Panc1 (cell line): Measurements from ENCODE around the gene SRP54.

Experiments
- CTCF ChIP-seq: fragments of 450-650 bp; IDR thresholded peaks from 2 replicates; pipeline ENCODE4 v1.5.1; 2017; ENCODE audit warnings: mild to moderate bottlenecking
- POLR2AphosphoS5 ChIP-seq: IDR thresholded peaks from 2 replicates; pipeline ENCODE4 v1.6.1; 2012; ENCODE audit warnings: mild to moderate bottlenecking, low read depth, low read length, moderate library complexity
- REST ChIP-seq, 2 experiments: IDR thresholded peaks; 2 replicates each; pipeline ENCODE4 v1.6.1; 2011 to 2012; ENCODE audit warnings: low read depth in 2 of 2, control low read depth in 1 of 2, low read length in 1 of 2, mild to moderate bottlenecking in 1 of 2, moderate library complexity in 1 of 2; ENCODE audit not compliant: insufficient read depth in 1 of 2
- TCF7L2 ChIP-seq: IDR thresholded peaks from 2 replicates; pipeline ENCODE4 v1.6.1; 2011; ENCODE audit warnings: mild to moderate bottlenecking, low read depth, low read length, inconsistent platforms

DNA sequence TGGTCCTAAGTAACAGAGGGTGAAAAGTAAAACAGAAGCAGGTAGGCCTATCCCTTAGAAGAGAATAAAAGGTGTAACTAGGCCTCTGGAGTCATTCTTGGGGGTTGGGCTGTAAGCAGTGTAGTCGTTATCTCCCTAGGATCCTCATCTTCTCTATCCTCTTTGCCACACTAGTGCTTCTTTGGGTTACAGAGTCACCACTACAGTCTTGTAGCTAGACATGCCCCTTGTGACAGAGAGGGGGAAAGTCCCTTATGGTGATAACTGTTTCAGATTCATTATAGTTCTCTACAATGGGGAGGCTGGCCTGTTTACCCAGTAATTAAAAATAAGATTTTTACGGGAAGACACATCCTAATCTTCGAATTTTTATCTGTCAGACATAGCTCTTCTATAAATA is 16.4 kb upstream of the SRP54 start:
- TF ChIP-seq REST (IDR thresholded peaks at IDR 0.05; ENCODE audit: insufficient read depth in 1 of 2, low read depth in 2 of 2, low read length in 1 of 2) (no peak), CTCF (no peak), POLR2AphosphoS5 (no peak), TCF7L2 (no peak)
